Urothelium cell line (cell line): ENCODE data around the gene PDE6H.

Experiments used
- DNase-seq: peaks from one replicate; pipeline ENCODE4 v3.0.0; 2011; ENCODE audit warnings: low spot score, mixed read lengths
- FAIRE-seq: peaks from 2 replicates; lab custom pipeline; 2011; peaks lifted over from hg19 to GRCh38; lab: Jason Lieb, UNC

PDE6H gene

GRCh38 chr12:14972816-14973215, at the start of gene PDE6H:
Gene PDE6H (plus strand): TSS chr12:14973042. CDS start chr12:14978013, 4,971 bp downstream.
- FAIRE-seq (no peak), DNase-seq (no peak)

- FAIRE-seq (no peak), DNase-seq (no peak)
Measured at GRCh38 chr12:14923944-14924343, 48.9 kb upstream of the PDE6H start.

GRCh38 chr12:14924541-14924940, 48.3 kb upstream of the PDE6H start:
- DNase-seq (no peak), FAIRE-seq (no peak)

- no peak for DNase-seq
- no peak for FAIRE-seq
Measured at GRCh38 chr12:14927267-14927666, 45.6 kb upstream of the PDE6H start.

- FAIRE-seq (no peak), DNase-seq (no peak)
Measured at GRCh38 chr12:14928931-14929330, 43.9 kb upstream of the PDE6H start.

- DNase-seq (no peak), FAIRE-seq (no peak)
Measured at GRCh38 chr12:14930299-14930698, 42.5 kb upstream of the PDE6H start.

GRCh38 chr12:14931359-14931758, 41.5 kb upstream of the PDE6H start:
- no peak for DNase-seq
- no peak for FAIRE-seq

GRCh38 chr12:14931791-14932560, 40.9 kb upstream of the PDE6H start:
- no peak for DNase-seq

GRCh38 chr12:14934511-14934910, 38.3 kb upstream of the PDE6H start:
- DNase-seq (no peak), FAIRE-seq (peak; percentile 35)

More at GRCh38 chr12:14931791-14932560, 40.9 kb upstream of the PDE6H start:
- FAIRE-seq: no peak

GRCh38 chr12:14935031-14935430, 37.8 kb upstream of the PDE6H start:
- FAIRE-seq (no peak), DNase-seq (no peak)

- no peak for FAIRE-seq
Measured at GRCh38 chr12:14936224-14936861, 36.5 kb upstream of the PDE6H start.

GRCh38 chr12:14937014-14937413, 35.8 kb upstream of the PDE6H start:
- DNase-seq (no peak), FAIRE-seq (no peak)

More at GRCh38 chr12:14936224-14936861, 36.5 kb upstream of the PDE6H start:
- DNase-seq: no peak

GRCh38 chr12:14937689-14938088, 35.2 kb upstream of the PDE6H start:
- DNase-seq (no peak), FAIRE-seq (no peak)

GRCh38 chr12:14938301-14938700, 34.5 kb upstream of the PDE6H start, which contains the start of gene ERP27:
Gene ERP27 (minus strand): TSS chr12:14938537. CDS start chr12:14938508, 29 bp downstream.
- FAIRE-seq: no peak
- DNase-seq: no peak

- DNase-seq (no peak), FAIRE-seq (peak; percentile 50)
Measured at GRCh38 chr12:14941369-14941768, 31.5 kb upstream of the PDE6H start.

- FAIRE-seq (peak; percentile 9), DNase-seq (no peak)
Measured at GRCh38 chr12:14942196-14942931, 30.5 kb upstream of the PDE6H start.

GRCh38 chr12:14946162-14946561, 26.7 kb upstream of the PDE6H start:
- FAIRE-seq: no peak
- no peak for DNase-seq

- no peak for FAIRE-seq
- no peak for DNase-seq
Measured at GRCh38 chr12:14946861-14947260, 26.0 kb upstream of the PDE6H start.

- FAIRE-seq (no peak), DNase-seq (no peak)
Measured at GRCh38 chr12:14948672-14949071, 24.2 kb upstream of the PDE6H start.

- DNase-seq (no peak), FAIRE-seq (no peak)
Measured at GRCh38 chr12:14949631-14950030, 23.2 kb upstream of the PDE6H start.

- FAIRE-seq (no peak), DNase-seq (no peak)
Measured at GRCh38 chr12:14950421-14950820, 22.4 kb upstream of the PDE6H start.
